H9 (cell line): ENCODE measurements around the gene ADCY5. TPM values are rescaled to one million over a fixed set of nuclear protein-coding genes. Genes with fewer than 3 reads are reported as not detected.

ENCODE experiments used
- DNase-seq: peaks from one replicate; pipeline ENCODE4 v3.0.0-alpha.2; 2017
- H2AFZ ChIP-seq: one replicate; pipeline ENCODE4 v1.6.1; 2013; ENCODE audit warnings: mild to moderate bottlenecking, low read length, control low read depth, moderate library complexity
- H2AK5ac ChIP-seq: 2 replicates; pipeline ENCODE4 v1.6.1; 2013; ENCODE audit warnings: low read length, control low read depth, mixed read lengths; ENCODE audit not compliant: insufficient read length
- H2BK120ac ChIP-seq: one replicate; pipeline ENCODE4 v1.6.1; 2013; ENCODE audit warnings: low read depth, mild to moderate bottlenecking, low read length, control low read depth, inconsistent platforms; ENCODE audit not compliant: poor library complexity, severe bottlenecking
- H2BK12ac ChIP-seq: 2 replicates; pipeline ENCODE4 v1.6.1; 2013; ENCODE audit warnings: low read length, control low read depth, mixed read lengths, low read depth; ENCODE audit not compliant: insufficient read length
- H2BK15ac ChIP-seq: 2 replicates; pipeline ENCODE4 v1.6.1; 2013; ENCODE audit warnings: low read depth, low read length, control low read depth
- H2BK20ac ChIP-seq: one replicate; pipeline ENCODE4 v1.6.1; 2013; ENCODE audit warnings: low read depth, mild to moderate bottlenecking, low read length, control low read depth, inconsistent platforms; ENCODE audit not compliant: poor library complexity, severe bottlenecking
- H2BK5ac ChIP-seq: 2 replicates; pipeline ENCODE4 v1.6.1; 2013; ENCODE audit warnings: low read length, control low read depth, mixed read lengths; ENCODE audit not compliant: insufficient read length
- H3K14ac ChIP-seq: 2 replicates; pipeline ENCODE4 v1.6.1; 2013; ENCODE audit warnings: low read length, control low read depth; ENCODE audit not compliant: insufficient read depth
- H3K18ac ChIP-seq: 2 replicates; pipeline ENCODE4 v1.6.1; 2013; ENCODE audit warnings: low read depth, mild to moderate bottlenecking, mixed read lengths, low read length, control low read depth; ENCODE audit not compliant: insufficient read length
- H3K23ac ChIP-seq: 2 replicates; pipeline ENCODE4 v1.6.1; 2013; ENCODE audit warnings: low read length, control low read depth, mixed read lengths, low read depth; ENCODE audit not compliant: insufficient read length
- H3K23me2 ChIP-seq: 2 replicates; pipeline ENCODE4 v1.6.1; 2013; ENCODE audit warnings: low read depth, mild to moderate bottlenecking, mixed read lengths, low read length, control low read depth; ENCODE audit not compliant: insufficient read length, poor library complexity, severe bottlenecking
- H3K27ac ChIP-seq: 2 replicates; pipeline ENCODE4 v1.5.1; 2013; ENCODE audit warnings: low read length, control low read depth, mixed read lengths, low read depth; ENCODE audit not compliant: insufficient read length
- H3K27me3 ChIP-seq: 2 replicates; pipeline ENCODE4 v1.6.1; 2013; ENCODE audit warnings: low read length, control low read depth, inconsistent platforms; ENCODE audit not compliant: insufficient read depth
- H3K4ac ChIP-seq: 2 replicates; pipeline ENCODE4 v1.6.1; 2013; ENCODE audit warnings: low read depth, mild to moderate bottlenecking, control low read depth, inconsistent platforms, low read length, moderate library complexity
- H3K4me1 ChIP-seq: 2 replicates; pipeline ENCODE4 v1.6.1; 2013; ENCODE audit warnings: low read length, control low read depth, inconsistent platforms; ENCODE audit not compliant: insufficient read depth
- H3K4me2 ChIP-seq: 2 replicates; pipeline ENCODE4 v1.6.1; 2013; ENCODE audit warnings: low read length, control low read depth, mixed read lengths; ENCODE audit not compliant: insufficient read length, insufficient read depth
- H3K56ac ChIP-seq: 2 replicates; pipeline ENCODE4 v1.6.1; 2013; ENCODE audit warnings: low read depth, mild to moderate bottlenecking, mixed read lengths, low read length, control low read depth; ENCODE audit not compliant: insufficient read length
- H3K79me1 ChIP-seq: 2 replicates; pipeline ENCODE4 v1.6.1; 2013; ENCODE audit warnings: low read depth, mild to moderate bottlenecking, moderate library complexity, low read length, control low read depth, inconsistent platforms; ENCODE audit not compliant: insufficient read depth, poor library complexity, severe bottlenecking
- H3K79me2 ChIP-seq: 2 replicates; pipeline ENCODE4 v1.6.1; 2013; ENCODE audit warnings: low read length, control low read depth, inconsistent platforms; ENCODE audit not compliant: insufficient read depth
- H3K9ac ChIP-seq: 2 replicates; pipeline ENCODE4 v1.6.1; 2013; ENCODE audit warnings: low read length, control low read depth, mixed read lengths; ENCODE audit not compliant: insufficient read length; ENCODE audit errors: extremely low read depth
- H3K9me3 ChIP-seq: one replicate; pipeline ENCODE4 v1.6.1; 2013; ENCODE audit warnings: low read depth, low read length, inconsistent platforms; ENCODE audit not compliant: control insufficient read depth
- H3T11ph ChIP-seq: one replicate; pipeline ENCODE4 v1.6.1; 2013; ENCODE audit warnings: mild to moderate bottlenecking, low read length, control low read depth, inconsistent platforms
- H4K20me1 ChIP-seq: one replicate; pipeline ENCODE4 v1.6.1; 2013; ENCODE audit not compliant: control insufficient read depth, insufficient read length, insufficient read depth
- H4K5ac ChIP-seq: 2 replicates; pipeline ENCODE4 v1.6.1; 2013; ENCODE audit warnings: low read depth, mild to moderate bottlenecking, mixed read lengths, low read length, control low read depth; ENCODE audit not compliant: insufficient read length
- H4K8ac ChIP-seq: replicated peaks from 2 replicates; pipeline ENCODE4 v1.6.1; 2013; ENCODE audit warnings: low read length, control low read depth, mixed read lengths, low read depth; ENCODE audit not compliant: insufficient read length
- H4K91ac ChIP-seq: 2 replicates; pipeline ENCODE4 v1.6.1; 2013; ENCODE audit warnings: low read depth, mild to moderate bottlenecking, moderate library complexity, mixed read lengths, low read length, control low read depth; ENCODE audit not compliant: insufficient read length
- H3K27ac Mint-ChIP-seq, 3 experiments: 2 replicates in 2 of 3; 3 replicates in 1 of 3; pipeline ENCODE4 v1.8.0; 2020 to 2021; ENCODE audit warnings: mixed read lengths in 3 of 3, mild to moderate bottlenecking in 1 of 3, moderate library complexity in 1 of 3
- H3K27me3 Mint-ChIP-seq: 2 replicates; pipeline ENCODE4 v1.8.0; 2021; ENCODE audit warnings: low read depth, mild to moderate bottlenecking, moderate library complexity, mixed read lengths
- H3K36me3 Mint-ChIP-seq, 3 experiments: 2 replicates in 2 of 3; 3 replicates in 1 of 3; pipeline ENCODE4 v1.8.0; 2020 to 2021; ENCODE audit warnings: low read depth in 3 of 3, mixed read lengths in 3 of 3; ENCODE audit not compliant: insufficient read depth in 1 of 3
- H3K4me1 Mint-ChIP-seq, 2 experiments: 2 replicates each; pipeline ENCODE4 v1.8.0; 2020; ENCODE audit warnings: mixed read lengths in 2 of 2
- H3K4me3 Mint-ChIP-seq, 2 experiments: 2 replicates in 1 of 2; 3 replicates in 1 of 2; pipeline ENCODE4 v1.8.0; 2020 to 2021; ENCODE audit warnings: mild to moderate bottlenecking in 2 of 2, mixed read lengths in 2 of 2, moderate library complexity in 1 of 2
- H3K9me3 Mint-ChIP-seq, 2 experiments: 2 replicates in 1 of 2; 3 replicates in 1 of 2; pipeline ENCODE4 v1.8.0; 2020; ENCODE audit warnings: mild to moderate bottlenecking in 2 of 2, mixed read lengths in 2 of 2, moderate library complexity in 1 of 2
- whole genome bisulfite sequencing: extraction: QIAGEN DNeasy Blood & Tissue Kit; methylation state at CpG from one replicate; pipeline ENCODE4 v1.1.7; 2013; ENCODE audit warnings: missing lambda C conversion rate, low lambda C conversion rate, mixed read lengths; ENCODE audit not compliant: insufficient read length; ENCODE audit errors: extremely low coverage; 5-methylcytosine and 5-hydroxymethylcytosine counted together
- total RNA-seq: library from RNA; stranded (reverse); gene quantifications from 2 replicates; pipeline ENCODE4 v1.2.1, GENCODE V29; 2021
- TF ChIP-seq, protein P1 (sequence below): fragments of 200-600 bp; sonication (generic); conservative IDR thresholded peaks from 3 replicates; pipeline ENCODE4 v1.8.0; 2021; ENCODE audit warnings: antibody characterized with exemption, mild to moderate bottlenecking

Gene ADCY5
- total RNA-seq, 1 experiment from 2014 or later = 5.0 TPM

DNA sequence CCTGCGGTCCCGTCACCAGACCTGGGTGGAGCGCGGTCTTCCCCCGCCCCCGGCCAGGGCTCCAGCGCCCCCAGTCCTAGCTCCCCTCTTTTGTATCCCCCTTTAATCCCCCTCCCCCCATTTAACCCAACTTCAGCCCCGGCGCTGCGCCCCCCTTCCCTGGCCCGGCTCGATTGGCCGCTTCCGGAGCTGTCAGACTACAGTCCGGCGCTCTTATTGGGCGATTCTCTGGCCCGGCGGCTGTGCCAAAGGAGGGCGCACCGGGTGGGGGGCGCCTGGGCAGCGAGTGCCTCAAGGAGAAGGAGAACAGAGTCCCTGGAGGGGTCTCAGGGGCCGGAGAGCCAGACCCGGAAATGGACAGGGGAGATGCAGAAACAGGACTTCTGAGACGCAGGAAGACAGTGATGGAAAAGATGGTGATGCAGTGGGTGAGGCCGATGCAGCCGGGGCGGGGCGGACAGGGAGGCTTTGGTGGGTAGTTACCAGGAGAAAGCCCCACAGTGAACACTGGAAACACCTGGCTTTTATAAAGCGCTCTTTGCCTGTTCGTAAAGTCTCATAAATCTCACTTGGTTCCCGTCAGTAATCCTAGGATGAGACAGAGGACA, 1.2 kb upstream of the ADCY5 start:
- Mint-ChIP-seq H3K9me3 (0 out of 5 replicates have a peak, but pooled peaks cover 0 to 2% of the 10 kb centered on the region in 2 experiments), H3K4me1 (peaks cover 7 to 11% of the 10 kb centered on the region in 2 experiments), H3K4me3 (peak overlapping the region; percentile 61 to 81), H3K36me3 (no peaks in the 10 kb centered on the region; a peak in 1 of 7 replicates), H3K27ac (no peak overlapping the region), H3K27me3 (peaks cover 69% of the 10 kb centered on the region)
- Histone ChIP-seq H2BK5ac (no peak overlapping the region), H2BK15ac (no peak overlapping the region), H3K23me2 (peaks cover 9% of the 10 kb centered on the region), H3K27ac (no peak overlapping the region), H3K23ac (no peak overlapping the region), H2BK120ac (no peak overlapping the region), H3K14ac (no peak overlapping the region), H3K9ac (no peak overlapping the region), H2BK20ac (no peak overlapping the region), H3K4me2 (peak overlapping the region; percentile 58), H3K56ac (no peak overlapping the region), H3K27me3 (peaks cover 9% of the 10 kb centered on the region; the same call in 1 of the 2 replicates), H2AK5ac (no peak overlapping the region), H3K79me1 (no peaks in the 10 kb centered on the region), H2AFZ (no peak overlapping the region), H4K91ac (no peak overlapping the region), H3K18ac (no peak overlapping the region), H2BK12ac (no peak overlapping the region), H3K9me3 (no peaks in the 10 kb centered on the region), H3K4me1 (no peaks in the 10 kb centered on the region), H3K79me2 (no peaks in the 10 kb centered on the region), H4K20me1 (no peaks in the 10 kb centered on the region), H3K4ac (no peak overlapping the region), H4K5ac (no peak overlapping the region), H3T11ph (no peak overlapping the region), H4K8ac (no peak overlapping the region)
- TF ChIP-seq, protein P1, sequence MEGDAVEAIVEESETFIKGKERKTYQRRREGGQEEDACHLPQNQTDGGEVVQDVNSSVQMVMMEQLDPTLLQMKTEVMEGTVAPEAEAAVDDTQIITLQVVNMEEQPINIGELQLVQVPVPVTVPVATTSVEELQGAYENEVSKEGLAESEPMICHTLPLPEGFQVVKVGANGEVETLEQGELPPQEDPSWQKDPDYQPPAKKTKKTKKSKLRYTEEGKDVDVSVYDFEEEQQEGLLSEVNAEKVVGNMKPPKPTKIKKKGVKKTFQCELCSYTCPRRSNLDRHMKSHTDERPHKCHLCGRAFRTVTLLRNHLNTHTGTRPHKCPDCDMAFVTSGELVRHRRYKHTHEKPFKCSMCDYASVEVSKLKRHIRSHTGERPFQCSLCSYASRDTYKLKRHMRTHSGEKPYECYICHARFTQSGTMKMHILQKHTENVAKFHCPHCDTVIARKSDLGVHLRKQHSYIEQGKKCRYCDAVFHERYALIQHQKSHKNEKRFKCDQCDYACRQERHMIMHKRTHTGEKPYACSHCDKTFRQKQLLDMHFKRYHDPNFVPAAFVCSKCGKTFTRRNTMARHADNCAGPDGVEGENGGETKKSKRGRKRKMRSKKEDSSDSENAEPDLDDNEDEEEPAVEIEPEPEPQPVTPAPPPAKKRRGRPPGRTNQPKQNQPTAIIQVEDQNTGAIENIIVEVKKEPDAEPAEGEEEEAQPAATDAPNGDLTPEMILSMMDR = no peak
- peak; percentile 66 for DNase-seq
- WGBS = no CpG with 5 or more reads among the region's 33 CpGs
